Erythroblast (primary cell): Measurements from ENCODE around the gene MRPS23.

Experiments used
- DNase-seq, 2 experiments: peaks; one replicate each; lab custom pipeline; 2025; lab: John Stamatoyannopoulos, UW
- GATA1 ChIP-seq: IDR thresholded peaks from 2 replicates; pipeline ENCODE4 v1.6.1; 2011; ENCODE audit warnings: low read depth, mild to moderate bottlenecking, control low read depth, low read length, moderate library complexity
- POLR2A ChIP-seq: IDR thresholded peaks from 2 replicates; pipeline ENCODE4 v1.6.1; 2011; ENCODE audit warnings: mild to moderate bottlenecking, low read length

MRPS23 gene

GRCh38 chr17:57862694-57863667 is 13.1 kb upstream of the MRPS23 start:
- TF ChIP-seq GATA1 = no peak
- no peak for TF ChIP-seq POLR2A
- no peak for DNase-seq

- TF ChIP-seq GATA1 = no peak
- no peak for TF ChIP-seq POLR2A
- peak; percentile 22 to 25 for DNase-seq
These were observed 12.2 kb upstream of the MRPS23 start for GRCh38 chr17:57861790-57862693.

- peak; percentile 27 to 35 for DNase-seq
These were observed 11.4 kb upstream of the MRPS23 start for GRCh38 chr17:57861000-57861789.

GRCh38 chr17:57860414-57860999 is 10.7 kb upstream of the MRPS23 start:
- TF ChIP-seq GATA1 (no peak), POLR2A (no peak)
- DNase-seq = no peak

More at GRCh38 chr17:57861000-57861789, 11.4 kb upstream of the MRPS23 start:
- TF ChIP-seq POLR2A = no peak
- no peak for TF ChIP-seq GATA1

- DNase-seq = no peak
- no peak for TF ChIP-seq GATA1
- TF ChIP-seq POLR2A = no peak
These were observed 10.0 kb upstream of the MRPS23 start for GRCh38 chr17:57859601-57860413.

- TF ChIP-seq POLR2A (no peak), GATA1 (no peak)
- DNase-seq = no peak
These were observed 9.0 kb upstream of the MRPS23 start for GRCh38 chr17:57858838-57859237.

GRCh38 chr17:57856792-57857620 is 7.2 kb upstream of the MRPS23 start:
- TF ChIP-seq GATA1 (no peak), POLR2A (no peak)
- DNase-seq = no peak

GRCh38 chr17:57855391-57856035 is 5.7 kb upstream of the MRPS23 start:
- no peak for DNase-seq
- no peak for TF ChIP-seq GATA1
- no peak for TF ChIP-seq POLR2A

- no peak for DNase-seq
- TF ChIP-seq POLR2A (no peak), GATA1 (no peak)
These were observed 3.9 kb upstream of the MRPS23 start for GRCh38 chr17:57853695-57854094.

GRCh38 chr17:57852955-57853328 is 3.1 kb upstream of the MRPS23 start:
- TF ChIP-seq GATA1 (no peak), POLR2A (no peak)

More at GRCh38 chr17:57852955-57853328, 3.1 kb upstream of the MRPS23 start:
- DNase-seq = peak; percentile 22 to 38
